ENCODE results near the gene CCDC8. TPM values are rescaled to one million over a fixed set of nuclear protein-coding genes. Genes with fewer than 3 reads are reported as not detected.

Gene CCDC8
- total and polyA plus RNA-seq, 4 experiments from 2014 or later = not detected

DNA sequence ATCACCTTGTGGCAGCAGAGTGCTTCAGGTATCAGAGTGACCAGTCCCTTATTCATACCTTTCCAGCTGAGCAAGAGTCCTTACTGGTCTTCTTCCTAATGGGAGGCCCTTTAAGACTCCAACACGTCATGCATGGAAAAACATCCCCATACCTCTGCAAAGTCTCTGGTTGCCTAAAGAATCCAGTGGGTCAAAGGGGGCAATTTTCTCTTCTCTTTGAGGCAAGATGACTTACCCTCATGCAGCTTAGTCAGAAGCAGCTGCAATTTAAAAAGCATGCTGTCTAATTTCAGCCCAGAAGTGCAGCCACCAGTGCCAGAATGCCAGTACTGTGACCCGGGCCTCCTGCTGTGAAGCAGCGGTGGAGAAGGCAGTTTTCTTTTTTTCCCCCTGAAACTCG is 47.8 kb downstream of the CCDC8 start:
- no peak overlapping the region for H3K27ac Mint-ChIP-seq
- POLR2A ChIA-PET (ENCODE audit: partially characterized antibody) = no interaction called here
- intact Hi-C loops (cut with micrococcal nuclease) = no loop called here

DNA sequence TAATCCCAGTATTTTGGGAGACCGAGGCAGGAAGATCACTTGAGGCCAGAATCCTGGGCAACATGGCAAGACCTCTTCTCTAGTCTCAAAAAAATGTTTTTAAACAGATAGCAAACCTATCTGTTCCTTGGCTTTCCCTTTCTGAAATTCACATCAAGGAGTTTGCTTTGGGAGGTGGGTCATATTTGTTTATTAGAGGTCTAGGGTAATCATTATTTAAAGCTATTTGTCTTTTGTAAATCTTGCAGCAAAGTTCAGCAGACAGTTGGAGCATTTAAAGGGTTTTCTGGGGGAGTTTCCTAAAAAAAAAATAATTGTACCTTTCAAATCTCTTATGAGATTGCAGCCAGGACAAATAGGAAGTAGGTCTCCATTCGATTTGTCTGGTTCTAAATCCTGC is 49.0 kb downstream of the CCDC8 start:
- POLR2A ChIA-PET (ENCODE audit: partially characterized antibody) = no interaction called here
- H3K4me3 ChIP-seq (ENCODE audit: low read length in 2 of 2) = no peak overlapping the region

More for the DNA sequence above, 47.8 kb downstream of the CCDC8 start:
- Histone ChIP-seq H3K27me3 (ENCODE audit: insufficient read depth, low read length) (no peaks in the 10 kb centered on the region), H3K27ac (ENCODE audit: low read depth, low read length) (no peak overlapping the region), H3K4me1 (ENCODE audit: insufficient read depth, low read length) (peaks cover 18% of the 10 kb centered on the region), H3K36me3 (ENCODE audit: insufficient read depth, low read length) (no peaks in the 10 kb centered on the region), H3K9me3 (ENCODE audit: control insufficient read depth in 1 of 2, low read length in 2 of 2) (no peaks in the 10 kb centered on the region), H3K4me3 (ENCODE audit: low read length in 2 of 2) (no peak overlapping the region)
- Mint-ChIP-seq H3K27me3 (no peaks in the 10 kb centered on the region), H3K36me3 (peaks cover 20 to 25% of the 10 kb centered on the region in 2 donors), H3K9me3 (no peaks in the 10 kb centered on the region), H3K4me1 (peaks cover 14 to 52% (median 27%) of the 10 kb centered on the region in 4 donors), H3K4me3 (no peak overlapping the region)
- CTCF ChIA-PET (ENCODE audit: partially characterized antibody) = interaction anchor here (0.7 kb wide), 1 partner anchor 32 kb away, joined by 3 read pairs; no protein-coding TSS in a partner anchor
- DNase-seq = no peak

DNA sequence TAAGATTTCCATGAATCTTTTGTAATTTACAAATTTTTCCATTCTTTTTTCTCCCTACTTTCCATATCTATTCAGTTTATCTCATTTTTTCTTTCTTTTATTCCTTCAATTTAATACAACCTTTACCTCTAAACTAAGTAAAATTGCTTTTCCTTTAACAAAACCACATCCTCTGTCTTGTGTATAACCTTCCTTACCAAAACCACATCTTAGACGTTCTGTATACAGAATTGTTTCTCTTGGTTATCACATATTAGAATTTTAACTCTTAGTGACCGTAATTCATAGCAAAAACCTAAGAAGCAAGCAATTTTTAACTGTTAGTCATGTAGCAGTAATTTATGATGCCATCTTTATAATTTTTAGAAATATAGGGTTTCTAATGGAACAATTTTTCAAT is 51.4 kb downstream of the CCDC8 start:
- Mint-ChIP-seq H3K4me3 (peak overlapping the region; percentile 74 to 94 (median 84)), H3K27me3 (no peaks in the 10 kb centered on the region), H3K9me3 (no peaks in the 10 kb centered on the region), H3K4me1 (peaks cover 18 to 60% (median 41%) of the 10 kb centered on the region in 4 donors), H3K36me3 (peaks cover 17 to 31% of the 10 kb centered on the region in 2 donors), H3K27ac (peak overlapping the region in 4 of 7 donors; percentile 2 to 54 (median 43))
- Histone ChIP-seq H3K4me1 (ENCODE audit: insufficient read depth, low read length) (peaks cover 26% of the 10 kb centered on the region), H3K27ac (ENCODE audit: low read depth, low read length) (no peak overlapping the region), H3K4me3 (ENCODE audit: low read length in 2 of 2) (peak overlapping the region in 1 of 2 donors; percentile 29), H3K36me3 (ENCODE audit: insufficient read depth, low read length) (peaks cover 8% of the 10 kb centered on the region), H3K27me3 (ENCODE audit: insufficient read depth, low read length) (no peaks in the 10 kb centered on the region), H3K9me3 (ENCODE audit: control insufficient read depth in 1 of 2, low read length in 2 of 2) (no peaks in the 10 kb centered on the region)
- peak in 4 of 5 donors; percentile 62 to 74 (median 69) for DNase-seq
- intact Hi-C loops (cut with micrococcal nuclease) = loop anchor here (1.0 kb wide), 1 partner anchor 15 kb away; the partner anchor contains the start of gene PPP5C
- ChIA-PET POLR2A (ENCODE audit: partially characterized antibody) (interaction anchor here (0.6 to 1.4 kb wide), 4 partner anchors 9 to 127 kb away, joined by 4 to 5 read pairs (median 4); no protein-coding TSS in a partner anchor), CTCF (ENCODE audit: partially characterized antibody) (interaction anchor here (0.7 kb wide), 1 partner anchor 48 kb away, joined by 3 read pairs; no protein-coding TSS in a partner anchor)

More for the DNA sequence above, 49.0 kb downstream of the CCDC8 start:
- H3K27ac ChIP-seq (ENCODE audit: low read depth, low read length) = no peak overlapping the region
- intact Hi-C loops (cut with micrococcal nuclease) = no loop called here
- peaks cover 23% of the 10 kb centered on the region for H3K4me1 ChIP-seq (ENCODE audit: insufficient read depth, low read length)
- no peaks in the 10 kb centered on the region for H3K9me3 ChIP-seq (ENCODE audit: control insufficient read depth in 1 of 2, low read length in 2 of 2)
- H3K36me3 ChIP-seq (ENCODE audit: insufficient read depth, low read length) = no peaks in the 10 kb centered on the region
- Mint-ChIP-seq H3K9me3 (no peaks in the 10 kb centered on the region), H3K36me3 (peaks cover 20 to 25% of the 10 kb centered on the region in 2 donors), H3K4me1 (peaks cover 16 to 53% (median 32%) of the 10 kb centered on the region in 4 donors), H3K4me3 (no peak overlapping the region), H3K27ac (no peak overlapping the region), H3K27me3 (no peaks in the 10 kb centered on the region)
- CTCF ChIA-PET (ENCODE audit: partially characterized antibody) = interaction anchor here (1.3 to 1.6 kb wide), 3 partner anchors 18 to 174 kb away, joined by 3 to 4 read pairs (median 3); partner anchors contain the start of gene PPP5C
- H3K27me3 ChIP-seq (ENCODE audit: insufficient read depth, low read length) = no peaks in the 10 kb centered on the region
- DNase-seq = no peak

Other genes with a start within 250 kb of the CCDC8 start
- not detected for gene IGFL1, start 183.8 kb downstream of the CCDC8 start, total RNA-seq
- not detected for gene IGFL1, start 183.8 kb downstream of the CCDC8 start, polyA plus RNA-seq
- not detected for gene HIF3A, start 116.5 kb downstream of the CCDC8 start, total RNA-seq
- not detected for gene HIF3A, start 116.5 kb downstream of the CCDC8 start, polyA plus RNA-seq
- 10 to 100 TPM; 36.9 to 38.5 TPM for gene PPP5C, start 66.5 kb downstream of the CCDC8 start, total RNA-seq
- gene PPP5C, start 66.5 kb downstream of the CCDC8 start, polyA plus RNA-seq = 10 to 100 TPM; 16.3 to 30.8 TPM
- not detected for gene PNMA8C, start 15.4 kb upstream of the CCDC8 start, total RNA-seq
- not detected for gene PNMA8C, start 15.4 kb upstream of the CCDC8 start, polyA plus RNA-seq
- gene PNMA8A, start 58.0 kb upstream of the CCDC8 start, total RNA-seq = under 1 TPM in 1 of 2 experiments, not detected in 1; 0.26 TPM
- under 1 TPM in 1 of 2 donors, not detected in 1; 0.13 TPM for gene PNMA8A, start 58.0 kb upstream of the CCDC8 start, polyA plus RNA-seq
- 1 to 10 TPM; 1.2 TPM for gene PNMA8B, start 82.3 kb upstream of the CCDC8 start, total RNA-seq
- under 1 TPM; 0.24 to 0.34 TPM for gene PNMA8B, start 82.3 kb upstream of the CCDC8 start, polyA plus RNA-seq
- gene CALM3, start 187.8 kb upstream of the CCDC8 start, total RNA-seq = 100 to 1,000 TPM; 206 to 212 TPM
- 100 to 1,000 TPM; 169 to 176 TPM for gene CALM3, start 187.8 kb upstream of the CCDC8 start, polyA plus RNA-seq
- gene PTGIR, start 211.5 kb upstream of the CCDC8 start, total RNA-seq = 1 to 10 TPM; 1.0 to 1.9 TPM
- under 1 TPM; 0.11 to 0.75 TPM for gene PTGIR, start 211.5 kb upstream of the CCDC8 start, polyA plus RNA-seq
- not detected for gene GNG8, start 222.6 kb upstream of the CCDC8 start, total RNA-seq
- not detected for gene GNG8, start 222.6 kb upstream of the CCDC8 start, polyA plus RNA-seq
- not detected for gene DACT3, start 247.6 kb upstream of the CCDC8 start, total RNA-seq
- not detected for gene DACT3, start 247.6 kb upstream of the CCDC8 start, polyA plus RNA-seq